Activated T-helper 9 cell treated with anti-CD3 and anti-CD28 coated beads, Interleukin-2, amount 50 U/mL, for 16 hours (primary cell): ENCODE data around the gene MAD1L1.
"Not testable (repeated sequence)": the region's sequence is repeated elsewhere in the genome, so short reads cannot be mapped to it uniquely, and the experiment has no call there.

Source experiments
- DNase-seq: peaks from one replicate; pipeline ENCODE4 v3.0.0-alpha.2; 2020; ENCODE audit warnings: low read depth

MAD1L1 gene

DNA sequence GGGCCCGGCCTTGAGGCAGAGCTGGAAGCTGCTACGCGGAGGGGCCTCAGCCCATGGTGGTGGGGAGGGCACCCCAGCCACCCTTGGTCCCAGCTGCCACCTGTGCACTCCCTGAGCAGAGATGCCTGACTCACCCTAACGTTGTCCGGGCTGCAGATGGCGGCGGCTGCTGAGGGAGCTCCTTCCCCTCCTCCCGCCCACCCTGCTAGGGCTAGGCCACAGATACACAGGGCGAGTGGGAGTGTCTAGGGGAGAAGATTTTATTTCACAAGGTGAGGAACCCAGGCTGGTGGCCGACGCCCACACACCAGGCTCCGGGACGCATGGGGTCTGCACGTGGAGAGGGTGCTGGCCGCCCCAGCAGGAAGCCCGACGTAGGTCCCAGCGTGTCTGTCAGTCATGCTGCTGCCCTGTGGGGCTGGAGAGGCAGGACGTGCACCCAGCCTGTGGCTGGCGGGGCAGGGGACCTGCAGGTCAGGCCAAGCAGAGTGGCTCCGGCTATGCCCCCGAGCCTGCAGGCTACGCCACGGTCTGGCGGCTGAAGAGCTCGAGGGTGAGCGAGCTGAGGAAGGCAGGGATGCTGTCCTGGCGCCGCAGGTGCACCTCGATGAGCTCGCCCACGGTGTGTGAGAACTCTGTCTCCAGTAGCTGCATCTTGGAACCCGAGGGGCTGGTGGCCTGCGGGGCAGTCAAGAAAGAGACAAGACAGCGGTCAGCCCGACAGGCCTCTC lies 417.0 kb downstream of the MAD1L1 start:
- DNase-seq = not testable (repeated sequence)

DNA sequence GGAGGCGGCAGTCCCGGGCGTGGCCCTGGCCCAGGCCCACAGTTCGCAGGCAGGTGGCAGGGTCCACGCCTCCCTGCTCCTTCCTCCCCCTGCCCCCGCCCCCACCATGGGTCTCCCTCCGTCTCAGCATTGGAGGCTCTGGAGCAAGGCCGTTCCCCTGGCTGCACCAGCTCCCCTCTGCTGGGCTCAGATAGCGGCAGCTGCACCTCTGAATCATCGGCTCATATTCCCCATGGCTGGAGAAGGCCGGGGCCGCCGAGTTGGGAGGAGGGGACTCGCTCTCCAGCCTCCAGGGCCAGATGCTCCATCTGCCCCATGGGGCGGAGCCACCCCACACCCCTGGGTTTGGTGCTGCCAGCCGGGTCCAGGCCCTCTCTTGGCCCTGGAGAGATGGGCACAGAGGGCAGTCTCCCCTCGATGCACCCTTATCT lies 417.7 kb downstream of the MAD1L1 start:
- DNase-seq = no peak

DNA sequence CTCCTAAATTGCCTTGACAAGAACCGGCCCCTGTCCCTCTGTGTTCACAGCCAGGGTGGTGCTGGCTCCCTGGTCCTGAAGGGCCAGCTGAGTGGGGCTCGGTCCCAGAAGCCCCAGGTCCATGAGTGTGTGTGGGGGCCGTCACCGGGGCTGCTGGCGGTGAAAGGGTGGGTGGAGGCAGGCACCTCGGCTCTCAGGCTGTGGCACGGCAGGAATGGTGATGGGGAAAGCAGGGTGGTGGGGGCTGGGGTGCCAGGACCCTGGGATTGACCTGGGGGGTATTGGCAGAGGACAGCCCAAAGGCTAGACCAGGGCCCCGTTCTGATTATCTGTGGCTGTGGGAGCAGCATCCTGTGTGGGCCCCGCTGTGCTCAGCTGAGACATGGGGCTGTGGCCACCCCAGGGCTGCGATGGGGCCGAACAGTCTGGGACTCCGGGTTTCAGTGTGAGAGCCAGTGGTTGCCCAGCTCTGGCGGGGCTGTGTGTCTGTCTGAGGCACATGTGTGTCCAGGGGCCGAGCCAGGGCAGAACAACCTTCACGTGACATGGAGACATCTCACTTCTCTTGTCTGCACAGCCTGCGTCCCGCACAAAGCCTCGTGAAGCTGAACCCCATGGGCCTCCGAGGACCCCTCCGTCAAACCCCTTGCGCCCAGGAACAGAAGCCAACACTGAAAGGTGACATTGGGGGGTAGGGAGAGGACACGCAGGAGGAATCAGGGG lies 418.5 kb downstream of the MAD1L1 start:
- DNase-seq = no peak

DNA sequence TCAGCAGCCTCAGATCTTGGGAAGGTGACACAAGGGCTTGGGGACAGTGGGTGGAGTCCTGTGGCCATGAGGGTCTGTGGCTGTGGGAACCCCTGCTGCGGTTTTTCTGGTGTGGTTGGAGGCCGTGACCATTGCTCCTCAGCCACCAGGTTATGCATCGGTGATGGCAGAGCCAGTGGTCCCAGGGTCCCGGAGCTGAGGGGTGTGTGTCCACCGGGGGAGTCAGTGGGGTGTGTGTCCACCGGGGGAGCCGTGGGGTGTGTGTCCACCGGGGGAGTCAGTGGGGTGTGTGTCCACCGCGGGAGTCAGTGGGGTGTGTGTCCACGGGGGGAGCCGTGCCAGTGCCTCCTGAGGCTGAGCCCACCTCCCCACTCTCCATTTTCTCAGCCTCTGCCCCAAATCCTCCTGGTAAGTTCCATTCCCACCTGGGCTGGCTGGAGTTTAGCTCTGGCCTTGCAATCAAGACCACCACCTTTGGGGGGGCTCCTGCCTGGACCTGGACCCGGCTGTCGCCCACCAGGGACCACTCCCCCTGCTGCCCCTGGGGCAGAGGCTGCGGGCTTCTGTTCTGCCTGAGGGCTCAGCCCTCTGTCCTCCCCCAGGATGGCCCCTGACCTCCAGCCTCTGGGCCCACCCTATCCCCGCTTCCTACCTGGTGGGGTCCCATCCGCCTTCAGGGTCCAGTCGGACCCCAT lies 419.2 kb downstream of the MAD1L1 start:
- DNase-seq = no peak

DNA sequence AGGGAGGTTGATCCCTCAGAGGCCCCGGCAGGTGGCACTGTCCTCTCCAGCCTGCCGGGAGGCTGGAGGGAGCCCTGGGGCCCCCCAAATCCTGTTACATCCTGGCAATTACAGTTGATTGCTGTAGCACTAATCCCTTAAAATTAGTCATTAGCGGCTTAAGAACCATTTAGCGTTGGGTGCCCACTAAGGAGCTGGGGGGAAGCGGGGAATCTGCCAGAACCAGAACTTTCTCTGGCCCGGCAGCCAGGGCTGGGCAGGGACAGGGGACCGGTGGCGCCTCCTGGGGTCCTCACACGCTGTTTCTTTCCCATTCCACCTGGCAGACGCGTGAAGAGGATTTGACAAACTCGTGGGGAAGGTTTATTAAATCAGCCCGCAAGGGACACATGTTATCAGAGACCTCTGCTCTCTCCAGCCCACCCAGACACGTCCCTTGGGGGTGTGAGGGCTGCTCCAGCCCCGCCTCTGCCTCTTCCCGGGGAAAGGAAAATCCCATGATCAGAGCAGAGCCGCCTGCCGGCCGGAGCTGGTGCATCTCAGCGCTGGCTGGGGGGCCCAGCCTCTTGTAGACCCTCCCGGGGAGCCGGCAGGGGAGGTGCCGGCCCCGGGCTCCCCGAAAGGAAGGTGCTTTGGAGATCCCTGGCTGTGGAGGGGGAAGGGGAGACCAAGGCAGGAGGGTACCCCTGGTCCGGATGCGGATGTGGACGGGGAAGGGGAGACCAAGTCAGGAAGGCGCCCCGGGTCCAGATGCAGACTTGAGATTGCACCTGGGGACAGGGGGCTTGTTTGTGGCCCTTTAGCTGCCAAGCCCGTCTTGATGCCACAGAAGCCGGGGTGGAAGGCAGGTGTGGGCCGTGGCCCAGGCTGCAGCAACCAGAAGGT lies 420.0 kb downstream of the MAD1L1 start:
- DNase-seq = no peak

DNA sequence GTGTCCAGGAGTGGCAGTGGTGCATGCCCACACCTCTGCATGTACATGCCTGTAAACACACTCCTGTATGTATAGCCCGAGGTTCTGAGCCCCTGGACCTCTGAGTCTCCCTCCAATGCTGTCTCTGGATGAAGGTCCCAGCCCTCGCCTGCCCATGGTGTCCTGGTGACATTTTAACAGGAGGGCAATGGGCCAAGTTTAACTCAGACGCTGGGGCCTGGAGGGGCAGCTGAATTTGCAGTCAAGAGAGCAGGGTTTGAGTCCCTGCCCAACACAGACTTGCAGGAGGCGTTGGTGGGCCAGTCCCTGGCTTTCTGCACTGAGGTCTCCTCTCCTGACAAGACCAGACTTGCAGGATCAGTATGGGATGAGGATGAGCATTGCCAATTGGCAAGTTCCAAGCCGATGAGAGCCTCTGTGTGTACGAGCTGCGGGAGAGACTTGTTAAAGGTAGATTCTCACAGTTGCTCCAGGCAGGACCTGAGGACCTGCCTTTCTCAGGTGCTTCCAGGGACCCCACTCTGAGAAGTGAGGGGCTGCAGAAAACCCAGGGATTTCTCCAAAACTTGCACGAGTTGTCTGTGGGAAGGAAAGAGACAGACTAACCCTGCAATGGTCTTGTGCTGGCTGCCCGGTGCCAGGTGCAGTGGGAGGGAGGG lies 420.8 kb downstream of the MAD1L1 start:
- DNase-seq = no peak

DNA sequence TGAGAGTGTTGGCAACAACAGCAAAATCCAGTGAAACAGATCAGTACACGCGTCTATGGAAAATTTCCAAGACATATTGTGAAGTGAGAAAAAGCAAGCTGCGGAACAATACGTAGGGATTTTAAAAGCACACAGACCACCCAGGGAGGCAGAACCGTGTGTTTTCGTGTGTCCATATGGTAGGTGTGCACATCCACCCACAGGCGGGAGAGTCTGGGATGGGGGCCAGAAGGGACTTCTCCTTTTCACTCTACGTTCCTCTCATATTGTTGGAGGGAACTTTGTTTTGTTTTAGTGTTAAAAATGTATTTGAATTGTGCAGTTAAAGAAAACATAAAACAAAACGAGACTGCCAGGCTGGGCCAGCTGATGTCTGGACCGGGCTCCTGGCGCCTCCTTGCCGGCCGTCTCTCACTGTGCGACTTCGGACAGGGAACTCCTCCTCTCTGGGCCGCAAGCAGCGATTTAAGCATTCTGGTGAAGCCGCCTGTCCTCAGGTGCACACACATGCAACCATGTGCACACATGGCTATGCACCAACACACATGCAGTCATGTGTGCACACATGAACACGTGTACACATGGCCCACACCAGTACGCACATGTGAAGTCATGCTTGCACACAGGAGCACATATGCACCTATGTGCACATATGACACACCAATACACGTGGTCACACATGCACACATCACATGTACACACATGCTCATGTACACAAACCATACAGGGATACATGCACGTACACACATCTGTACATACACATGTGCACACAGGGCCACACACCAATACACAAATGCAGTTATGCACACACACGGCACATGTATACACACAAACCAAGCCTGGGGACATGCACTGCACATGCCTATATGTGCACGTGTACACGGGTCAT lies 421.5 kb downstream of the MAD1L1 start:
- no peak for DNase-seq

DNA sequence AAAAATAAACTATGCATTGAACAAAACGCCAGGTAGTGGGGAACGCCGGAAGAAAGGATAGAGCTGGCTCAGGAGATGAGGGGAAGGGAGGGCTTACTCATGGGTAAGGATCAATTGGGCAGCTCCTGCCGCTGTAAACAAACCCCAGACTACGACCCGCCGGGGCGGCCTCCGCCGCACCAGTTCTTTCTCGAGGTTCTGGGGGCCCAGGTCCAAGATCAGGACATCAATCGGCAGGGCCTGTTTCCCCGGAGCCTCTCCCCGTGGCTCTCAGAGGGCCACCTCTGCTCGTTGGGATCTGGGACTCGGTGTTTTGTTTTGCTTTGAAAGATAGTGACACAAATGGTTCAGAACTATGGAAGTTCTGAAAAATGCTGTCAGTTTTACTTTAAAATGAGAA lies 422.2 kb downstream of the MAD1L1 start:
- no peak for DNase-seq

DNA sequence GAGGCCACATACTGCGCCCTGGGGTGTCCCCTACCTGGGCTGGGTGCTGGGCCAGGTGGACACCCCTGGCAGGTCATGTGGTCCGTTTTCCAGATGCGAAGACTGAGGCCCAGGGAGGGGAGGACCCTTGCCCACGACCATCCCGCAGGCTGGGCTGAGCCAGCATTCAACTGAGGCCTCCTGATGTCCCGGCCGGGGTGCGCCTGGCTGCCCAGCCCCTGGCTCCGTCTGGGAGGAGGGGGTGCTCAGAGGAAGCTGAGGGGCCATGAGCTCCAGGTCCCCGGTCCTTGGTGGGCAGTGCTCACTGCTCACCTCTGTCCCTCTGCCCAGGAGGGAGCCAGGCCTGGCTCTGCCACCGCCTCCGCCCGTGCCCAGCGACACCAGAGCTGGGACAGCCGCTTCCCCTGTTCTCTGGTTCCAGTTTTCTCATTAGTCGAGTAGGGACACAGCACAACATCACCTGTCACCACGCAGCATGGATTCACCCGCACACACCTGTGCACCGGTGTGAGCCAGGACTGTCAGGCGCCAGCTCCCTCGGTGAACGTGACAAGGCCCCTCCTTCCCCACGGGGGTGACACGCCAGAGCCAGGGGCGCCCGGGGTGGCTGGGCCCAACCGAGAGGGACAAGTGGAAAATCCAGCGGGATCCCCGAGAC lies 423.0 kb downstream of the MAD1L1 start:
- no peak for DNase-seq

DNA sequence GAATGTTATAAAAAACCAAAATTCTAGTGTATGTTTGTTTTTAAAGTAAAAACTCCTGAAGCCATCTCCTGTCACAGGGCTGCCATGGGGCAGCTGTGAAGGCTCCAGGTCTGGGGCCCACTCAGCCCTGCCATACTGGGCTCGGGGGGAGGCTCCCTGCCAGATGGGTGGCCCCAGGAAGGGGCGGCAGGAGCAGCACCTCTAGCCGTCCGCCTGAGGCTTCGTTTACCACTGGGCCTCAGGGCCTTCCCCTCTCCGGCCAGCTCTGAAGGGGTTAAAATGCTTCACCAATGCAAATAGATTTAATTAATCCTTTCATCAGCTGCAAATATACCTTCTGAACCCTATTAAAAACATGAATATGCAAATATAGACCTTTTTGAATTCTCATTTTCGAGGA lies 423.7 kb downstream of the MAD1L1 start:
- no peak for DNase-seq

DNA sequence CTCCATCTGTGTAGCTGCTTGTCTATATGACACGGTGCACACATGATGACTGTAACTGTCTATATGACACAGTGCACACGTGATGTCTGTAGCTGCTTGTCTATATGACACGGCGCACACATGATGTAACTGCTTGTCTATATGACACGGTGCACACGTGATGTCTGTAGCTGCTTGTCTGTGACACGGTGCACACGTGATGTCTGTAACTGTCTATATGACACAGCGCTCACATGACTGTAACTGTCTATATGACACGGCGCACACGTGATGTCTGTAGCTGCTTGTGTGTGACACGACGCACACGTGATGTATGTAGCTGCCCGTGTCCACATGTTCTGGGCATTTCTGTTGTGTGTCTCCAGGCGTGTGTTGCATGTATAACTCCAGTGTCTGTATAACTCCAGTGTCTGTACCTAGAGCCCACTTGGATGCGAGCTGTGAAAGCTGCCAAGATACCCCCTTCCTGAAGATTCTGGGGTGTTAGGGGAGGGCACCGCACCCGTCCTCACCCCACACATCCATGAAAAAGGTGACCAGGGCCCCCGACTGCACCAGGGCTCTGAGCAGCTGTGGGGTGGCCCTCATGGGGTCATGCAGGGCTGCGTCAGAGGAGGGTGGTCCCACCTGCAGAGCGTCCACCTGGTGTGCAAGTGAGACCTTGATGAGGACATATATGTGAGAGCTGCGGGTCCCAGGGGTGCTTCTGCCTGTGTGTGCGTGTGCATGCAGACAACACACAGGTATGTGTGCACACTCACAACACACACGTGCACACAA lies 424.7 kb downstream of the MAD1L1 start:
- no peak for DNase-seq

DNA sequence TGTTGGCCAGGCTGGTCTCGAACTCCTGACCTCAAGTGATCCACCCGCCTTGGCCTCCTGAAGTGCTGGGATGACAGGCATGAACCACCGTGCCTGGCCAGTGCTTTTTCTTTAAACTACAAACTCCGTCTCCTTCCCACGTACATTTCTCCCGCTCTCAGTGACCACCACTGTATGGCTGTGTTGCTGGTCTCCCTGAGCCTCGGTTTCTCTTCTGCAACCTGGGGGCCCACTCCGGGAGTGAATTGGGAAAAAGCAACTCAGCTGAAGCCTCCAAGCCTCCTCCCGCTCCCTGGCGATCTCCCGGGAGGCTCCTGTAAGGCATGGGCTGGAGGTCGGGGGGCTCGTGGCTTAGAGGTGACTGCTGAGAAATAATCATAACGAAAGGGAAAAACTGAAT lies 426.4 kb downstream of the MAD1L1 start:
- DNase-seq = no peak

DNA sequence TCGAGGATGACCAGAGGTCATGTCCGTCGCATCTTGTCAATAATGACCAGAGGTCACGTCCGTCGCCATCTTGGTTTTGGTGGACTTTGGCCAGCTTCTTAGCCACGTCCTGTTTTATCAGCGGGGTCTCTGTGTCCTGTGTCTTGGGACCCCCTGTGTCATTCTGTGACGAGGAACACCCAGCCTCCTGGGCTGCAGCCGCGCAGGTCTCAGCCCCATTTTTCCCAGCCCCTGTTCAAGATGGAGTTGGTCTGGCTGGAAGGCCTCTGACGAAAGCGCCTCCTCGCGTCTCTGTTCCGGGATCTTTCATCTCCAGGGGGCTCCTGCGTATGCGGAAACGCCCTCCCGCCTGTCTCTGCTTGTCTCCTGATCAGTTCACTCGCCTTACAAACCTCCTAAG lies 428.4 kb downstream of the MAD1L1 start:
- no peak for DNase-seq

DNA sequence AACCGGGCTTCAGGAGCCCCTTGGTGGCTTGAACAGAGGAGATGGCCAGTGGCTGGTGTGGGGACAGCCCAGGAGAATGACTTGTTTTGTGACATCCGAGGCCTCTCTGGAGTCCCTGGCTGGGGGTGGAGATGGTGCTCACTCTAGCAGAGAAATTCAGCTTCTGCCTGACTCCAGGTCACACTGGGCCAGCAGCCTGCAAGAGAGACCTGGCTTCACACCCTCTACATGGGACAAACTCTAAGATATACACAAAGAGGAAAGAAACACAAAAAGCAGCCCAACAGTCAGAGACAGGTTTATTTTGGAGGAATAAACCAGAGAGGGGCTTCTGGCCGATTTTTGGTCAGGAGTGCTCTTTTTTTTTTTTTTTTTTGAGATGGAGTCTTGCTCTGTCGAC lies 429.8 kb downstream of the MAD1L1 start:
- DNase-seq = no peak

DNA sequence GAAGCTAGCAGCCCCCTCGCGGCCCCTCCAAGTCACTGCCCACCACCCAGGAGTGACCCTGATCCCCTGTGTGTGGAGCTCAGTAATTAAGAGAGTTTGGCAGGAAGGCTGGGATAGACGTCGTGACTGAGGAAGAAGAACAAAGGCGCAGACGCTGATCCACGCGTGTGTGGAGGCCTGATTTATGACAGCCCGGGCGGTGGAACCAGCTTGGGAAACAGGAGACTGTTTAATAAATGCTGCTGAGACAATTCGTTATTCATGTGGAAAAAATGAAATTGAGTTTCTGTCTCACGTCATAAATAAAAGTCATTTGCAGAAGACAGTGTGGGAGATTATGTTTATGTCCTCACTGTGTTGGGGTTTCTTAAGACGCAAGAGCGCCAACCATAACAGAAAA lies 431.8 kb downstream of the MAD1L1 start:
- no peak for DNase-seq

DNA sequence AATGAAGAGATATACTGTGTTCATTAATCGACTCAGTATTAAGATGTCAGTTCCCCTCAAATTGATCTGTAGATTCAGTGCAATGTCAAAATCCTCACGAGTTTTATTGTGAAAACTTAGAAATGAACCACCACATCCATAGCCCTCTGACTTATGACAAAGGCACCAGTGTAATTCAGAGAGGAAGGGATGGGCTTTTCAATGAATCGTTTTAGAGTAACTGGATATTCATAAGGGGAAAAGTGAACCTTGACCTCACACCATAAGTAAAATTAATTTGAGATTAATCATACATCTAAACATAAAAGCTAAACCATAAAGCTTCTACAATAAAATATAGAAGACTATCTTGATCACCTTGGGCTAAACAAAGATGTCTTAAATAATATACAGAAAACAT lies 434.6 kb downstream of the MAD1L1 start:
- no peak for DNase-seq

DNA sequence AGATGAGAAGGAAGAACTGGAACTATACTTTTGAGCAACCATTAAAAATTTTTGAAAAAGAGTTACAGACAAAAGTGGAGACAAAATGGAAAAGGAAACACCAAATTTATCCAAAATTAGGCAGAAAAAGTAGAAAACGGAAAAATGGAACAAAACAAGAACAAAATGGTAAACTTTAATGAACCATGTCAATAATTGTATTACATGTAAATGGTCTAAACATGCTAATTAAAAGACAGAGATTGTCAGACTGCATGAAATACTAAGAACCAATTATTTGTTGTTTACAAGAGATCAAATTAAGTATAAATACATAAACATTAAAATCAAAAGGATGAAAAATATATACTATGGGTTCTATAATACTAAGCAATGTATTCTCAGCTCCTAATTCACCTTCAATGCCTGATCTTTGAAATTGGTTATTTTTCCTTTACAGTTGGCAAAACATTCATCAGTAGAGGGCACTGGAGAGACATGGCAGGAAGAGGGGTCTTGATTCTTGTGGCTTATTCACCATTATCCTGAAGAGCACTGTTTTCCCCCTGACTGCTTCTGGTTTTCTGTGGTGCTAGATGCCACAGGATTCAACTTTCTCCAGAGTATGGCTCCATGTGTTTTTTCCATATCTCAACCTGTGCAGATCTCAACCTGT lies 437.7 kb downstream of the MAD1L1 start:
- no peak for DNase-seq

DNA sequence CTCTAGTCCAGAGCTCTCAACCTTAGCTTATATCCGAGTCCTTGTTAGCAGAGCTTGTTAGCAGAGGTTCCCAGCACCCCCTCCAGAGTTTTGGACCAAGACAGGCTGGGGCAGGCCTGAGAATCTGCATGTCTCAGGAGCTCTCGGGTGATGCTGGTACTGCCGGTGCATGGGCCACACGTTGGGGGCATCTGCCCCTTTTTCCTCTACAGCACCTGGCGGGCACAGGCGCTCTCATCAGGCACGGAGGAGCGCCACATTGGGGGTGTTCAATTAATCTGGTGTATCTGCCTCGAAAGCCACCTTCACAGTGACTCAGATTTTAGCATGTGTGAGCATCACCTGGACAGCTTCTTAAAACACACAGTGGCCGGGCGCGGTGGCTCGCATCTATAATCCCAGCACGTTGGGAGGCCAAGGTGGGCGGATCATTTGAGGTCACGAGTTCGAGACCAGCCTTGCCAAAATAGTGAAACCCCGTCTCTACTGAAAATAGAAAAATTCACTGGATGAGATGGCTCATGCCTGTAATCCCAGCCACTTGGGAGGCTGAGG lies 445.0 kb downstream of the MAD1L1 start:
- no peak for DNase-seq
